H9 (cell line): Measurements from ENCODE around the gene LRRFIP1. TPM values are rescaled to one million over a fixed set of nuclear protein-coding genes. Genes with fewer than 3 reads are reported as not detected.

Experiments used
- DNase-seq: peaks from one replicate; pipeline ENCODE4 v3.0.0-alpha.2; 2017
- H2AFZ ChIP-seq: one replicate; pipeline ENCODE4 v1.6.1; 2013; ENCODE audit warnings: mild to moderate bottlenecking, low read length, control low read depth, moderate library complexity
- H2AK5ac ChIP-seq: 2 replicates; pipeline ENCODE4 v1.6.1; 2013; ENCODE audit warnings: low read length, control low read depth, mixed read lengths; ENCODE audit not compliant: insufficient read length
- H2BK120ac ChIP-seq: one replicate; pipeline ENCODE4 v1.6.1; 2013; ENCODE audit warnings: low read depth, mild to moderate bottlenecking, low read length, control low read depth, inconsistent platforms; ENCODE audit not compliant: poor library complexity, severe bottlenecking
- H2BK12ac ChIP-seq: 2 replicates; pipeline ENCODE4 v1.6.1; 2013; ENCODE audit warnings: low read length, control low read depth, mixed read lengths, low read depth; ENCODE audit not compliant: insufficient read length
- H2BK15ac ChIP-seq: 2 replicates; pipeline ENCODE4 v1.6.1; 2013; ENCODE audit warnings: low read depth, low read length, control low read depth
- H2BK20ac ChIP-seq: one replicate; pipeline ENCODE4 v1.6.1; 2013; ENCODE audit warnings: low read depth, mild to moderate bottlenecking, low read length, control low read depth, inconsistent platforms; ENCODE audit not compliant: poor library complexity, severe bottlenecking
- H2BK5ac ChIP-seq: 2 replicates; pipeline ENCODE4 v1.6.1; 2013; ENCODE audit warnings: low read length, control low read depth, mixed read lengths; ENCODE audit not compliant: insufficient read length
- H3K14ac ChIP-seq: 2 replicates; pipeline ENCODE4 v1.6.1; 2013; ENCODE audit warnings: low read length, control low read depth; ENCODE audit not compliant: insufficient read depth
- H3K18ac ChIP-seq: 2 replicates; pipeline ENCODE4 v1.6.1; 2013; ENCODE audit warnings: low read depth, mild to moderate bottlenecking, mixed read lengths, low read length, control low read depth; ENCODE audit not compliant: insufficient read length
- H3K23ac ChIP-seq: 2 replicates; pipeline ENCODE4 v1.6.1; 2013; ENCODE audit warnings: low read length, control low read depth, mixed read lengths, low read depth; ENCODE audit not compliant: insufficient read length
- H3K23me2 ChIP-seq: 2 replicates; pipeline ENCODE4 v1.6.1; 2013; ENCODE audit warnings: low read depth, mild to moderate bottlenecking, mixed read lengths, low read length, control low read depth; ENCODE audit not compliant: insufficient read length, poor library complexity, severe bottlenecking
- H3K27ac ChIP-seq: 2 replicates; pipeline ENCODE4 v1.5.1; 2013; ENCODE audit warnings: low read length, control low read depth, mixed read lengths, low read depth; ENCODE audit not compliant: insufficient read length
- H3K27me3 ChIP-seq: 2 replicates; pipeline ENCODE4 v1.6.1; 2013; ENCODE audit warnings: low read length, control low read depth, inconsistent platforms; ENCODE audit not compliant: insufficient read depth
- H3K4ac ChIP-seq: 2 replicates; pipeline ENCODE4 v1.6.1; 2013; ENCODE audit warnings: low read depth, mild to moderate bottlenecking, control low read depth, inconsistent platforms, low read length, moderate library complexity
- H3K4me1 ChIP-seq: 2 replicates; pipeline ENCODE4 v1.6.1; 2013; ENCODE audit warnings: low read length, control low read depth, inconsistent platforms; ENCODE audit not compliant: insufficient read depth
- H3K4me2 ChIP-seq: 2 replicates; pipeline ENCODE4 v1.6.1; 2013; ENCODE audit warnings: low read length, control low read depth, mixed read lengths; ENCODE audit not compliant: insufficient read length, insufficient read depth
- H3K56ac ChIP-seq: 2 replicates; pipeline ENCODE4 v1.6.1; 2013; ENCODE audit warnings: low read depth, mild to moderate bottlenecking, mixed read lengths, low read length, control low read depth; ENCODE audit not compliant: insufficient read length
- H3K79me1 ChIP-seq: 2 replicates; pipeline ENCODE4 v1.6.1; 2013; ENCODE audit warnings: low read depth, mild to moderate bottlenecking, moderate library complexity, low read length, control low read depth, inconsistent platforms; ENCODE audit not compliant: insufficient read depth, poor library complexity, severe bottlenecking
- H3K79me2 ChIP-seq: 2 replicates; pipeline ENCODE4 v1.6.1; 2013; ENCODE audit warnings: low read length, control low read depth, inconsistent platforms; ENCODE audit not compliant: insufficient read depth
- H3K9ac ChIP-seq: 2 replicates; pipeline ENCODE4 v1.6.1; 2013; ENCODE audit warnings: low read length, control low read depth, mixed read lengths; ENCODE audit not compliant: insufficient read length; ENCODE audit errors: extremely low read depth
- H3K9me3 ChIP-seq: one replicate; pipeline ENCODE4 v1.6.1; 2013; ENCODE audit warnings: low read depth, low read length, inconsistent platforms; ENCODE audit not compliant: control insufficient read depth
- H3T11ph ChIP-seq: one replicate; pipeline ENCODE4 v1.6.1; 2013; ENCODE audit warnings: mild to moderate bottlenecking, low read length, control low read depth, inconsistent platforms
- H4K20me1 ChIP-seq: one replicate; pipeline ENCODE4 v1.6.1; 2013; ENCODE audit not compliant: control insufficient read depth, insufficient read length, insufficient read depth
- H4K5ac ChIP-seq: 2 replicates; pipeline ENCODE4 v1.6.1; 2013; ENCODE audit warnings: low read depth, mild to moderate bottlenecking, mixed read lengths, low read length, control low read depth; ENCODE audit not compliant: insufficient read length
- H4K8ac ChIP-seq: replicated peaks from 2 replicates; pipeline ENCODE4 v1.6.1; 2013; ENCODE audit warnings: low read length, control low read depth, mixed read lengths, low read depth; ENCODE audit not compliant: insufficient read length
- H4K91ac ChIP-seq: 2 replicates; pipeline ENCODE4 v1.6.1; 2013; ENCODE audit warnings: low read depth, mild to moderate bottlenecking, moderate library complexity, mixed read lengths, low read length, control low read depth; ENCODE audit not compliant: insufficient read length
- H3K27ac Mint-ChIP-seq, 3 experiments: 2 replicates in 2 of 3; 3 replicates in 1 of 3; pipeline ENCODE4 v1.8.0; 2020 to 2021; ENCODE audit warnings: mixed read lengths in 3 of 3, mild to moderate bottlenecking in 1 of 3, moderate library complexity in 1 of 3
- H3K27me3 Mint-ChIP-seq: 2 replicates; pipeline ENCODE4 v1.8.0; 2021; ENCODE audit warnings: low read depth, mild to moderate bottlenecking, moderate library complexity, mixed read lengths
- H3K36me3 Mint-ChIP-seq, 3 experiments: 2 replicates in 2 of 3; 3 replicates in 1 of 3; pipeline ENCODE4 v1.8.0; 2020 to 2021; ENCODE audit warnings: low read depth in 3 of 3, mixed read lengths in 3 of 3; ENCODE audit not compliant: insufficient read depth in 1 of 3
- H3K4me1 Mint-ChIP-seq, 2 experiments: 2 replicates each; pipeline ENCODE4 v1.8.0; 2020; ENCODE audit warnings: mixed read lengths in 2 of 2
- H3K4me3 Mint-ChIP-seq, 2 experiments: 2 replicates in 1 of 2; 3 replicates in 1 of 2; pipeline ENCODE4 v1.8.0; 2020 to 2021; ENCODE audit warnings: mild to moderate bottlenecking in 2 of 2, mixed read lengths in 2 of 2, moderate library complexity in 1 of 2
- H3K9me3 Mint-ChIP-seq, 2 experiments: 2 replicates in 1 of 2; 3 replicates in 1 of 2; pipeline ENCODE4 v1.8.0; 2020; ENCODE audit warnings: mild to moderate bottlenecking in 2 of 2, mixed read lengths in 2 of 2, moderate library complexity in 1 of 2
- CTCF ChIP-seq: fragments of 200-600 bp; sonication (generic); conservative IDR thresholded peaks from 3 replicates; pipeline ENCODE4 v1.8.0; 2021; ENCODE audit warnings: antibody characterized with exemption, mild to moderate bottlenecking
- WGBS: extraction: QIAGEN DNeasy Blood & Tissue Kit; methylation state at CpG from one replicate; pipeline ENCODE4 v1.1.7; 2013; ENCODE audit warnings: missing lambda C conversion rate, low lambda C conversion rate, mixed read lengths; ENCODE audit not compliant: insufficient read length; ENCODE audit errors: extremely low coverage; 5-methylcytosine and 5-hydroxymethylcytosine counted together
- total RNA-seq: library from RNA; stranded (reverse); gene quantifications from 2 replicates; pipeline ENCODE4 v1.2.1, GENCODE V29; 2021

Gene LRRFIP1
- total RNA-seq, 1 experiment from 2014 or later, result 38.5 TPM

GRCh38 chr2:237765875-237766274 lies 138.5 kb downstream of the LRRFIP1 start:
- H3K4ac ChIP-seq, result no peak overlapping the region
- H3K9me3 Mint-ChIP-seq, result no peaks in the 10 kb centered on the region
- H3K36me3 Mint-ChIP-seq, result peaks cover 9 to 30% (median 13%) of the 10 kb centered on the region in 3 experiments; a peak in 6 of 7 replicates
- H3K27me3 Mint-ChIP-seq, result no peaks in the 10 kb centered on the region
- no CpG with 5 or more reads among the region's 8 CpGs for WGBS
- H3K27me3 ChIP-seq, result no peaks in the 10 kb centered on the region
- H3K56ac ChIP-seq, result no peak overlapping the region
- TF ChIP-seq CTCF, result no peak
- H2BK12ac ChIP-seq, result no peak overlapping the region
- no peak overlapping the region for H2BK20ac ChIP-seq
- 0 out of 7 replicates have a peak overlapping the region, but pooled peaks of 1 of the 3 experiments have one; percentile 61 for H3K27ac Mint-ChIP-seq
- no peaks in the 10 kb centered on the region for H4K20me1 ChIP-seq
- no peak overlapping the region for H2BK15ac ChIP-seq
- no peak overlapping the region for H3K18ac ChIP-seq
- no peak overlapping the region for H3K9ac ChIP-seq
- no peak overlapping the region for H4K8ac ChIP-seq
- H3K4me2 ChIP-seq, result no peak overlapping the region
- no peak overlapping the region for H3K23ac ChIP-seq
- H2AFZ ChIP-seq, result no peak overlapping the region
- no peaks in the 10 kb centered on the region for H3K9me3 ChIP-seq
- no peaks in the 10 kb centered on the region for H3K23me2 ChIP-seq
- H3K4me1 Mint-ChIP-seq, result no peaks in the 10 kb centered on the region
- H2AK5ac ChIP-seq, result no peak overlapping the region
- no peaks in the 10 kb centered on the region for H3K79me1 ChIP-seq
- H2BK120ac ChIP-seq, result no peak overlapping the region
- H4K5ac ChIP-seq, result no peak overlapping the region
- H2BK5ac ChIP-seq, result no peak overlapping the region
- no peak overlapping the region for H3K14ac ChIP-seq
- H3K4me3 Mint-ChIP-seq, result no peak overlapping the region
- H3K4me1 ChIP-seq, result no peaks in the 10 kb centered on the region
- no peak overlapping the region for H3T11ph ChIP-seq
- DNase-seq, result no peak
- no peak overlapping the region for H3K27ac ChIP-seq
- no peaks in the 10 kb centered on the region for H3K79me2 ChIP-seq
- H4K91ac ChIP-seq, result no peak overlapping the region
